SU-DHL-6 (cell line): ENCODE results near the gene SLCO2B1.

Experiments
- H2AFZ ChIP-seq: fragments of 200-600 bp; sonication (generic); 2 replicates; pipeline ENCODE4 v1.6.1; 2014; ENCODE audit warnings: low read depth, mild to moderate bottlenecking, moderate library complexity, mixed read lengths, antibody characterized with exemption, low read length; ENCODE audit not compliant: severe bottlenecking
- H3F3A ChIP-seq: fragments of 200-600 bp; shearing (Covaris generic); 2 replicates; pipeline ENCODE4 v1.6.0; 2016; ENCODE audit warnings: antibody characterized with exemption, mild to moderate bottlenecking; ENCODE audit not compliant: insufficient read depth
- H3K27ac ChIP-seq: fragments of 200-600 bp; sonication (generic); 2 replicates; pipeline ENCODE4 v1.5.1; 2016; ENCODE audit warnings: low read depth, mild to moderate bottlenecking, low read length, moderate library complexity, mixed read lengths
- H3K27me3 ChIP-seq: fragments of 200-600 bp; sonication (generic), shearing (Covaris generic); 2 replicates; pipeline ENCODE4 v1.6.0; 2014; ENCODE audit warnings: mild to moderate bottlenecking, low read length
- H3K36me3 ChIP-seq: fragments of 200-600 bp; sonication (generic); 2 replicates; pipeline ENCODE4 v1.6.1; 2014; ENCODE audit warnings: mild to moderate bottlenecking, low read length, mixed read lengths
- H3K4me2 ChIP-seq: fragments of 300-600, 200-600 bp; shearing (Covaris generic), sonication (generic); 2 replicates; pipeline ENCODE4 v1.6.0; 2014; ENCODE audit warnings: low read length, low read depth, mild to moderate bottlenecking; ENCODE audit not compliant: poor library complexity, severe bottlenecking
- H3K4me3 ChIP-seq: fragments of 200-600 bp; sonication (generic); 2 replicates; pipeline ENCODE4 v1.5.1; 2014; ENCODE audit warnings: antibody characterized with exemption, low read length, mild to moderate bottlenecking, mixed read lengths; ENCODE audit not compliant: insufficient read depth, poor library complexity, severe bottlenecking
- H3K79me2 ChIP-seq: fragments of 200-600 bp; sonication (generic); 2 replicates; pipeline ENCODE4 v1.6.1; 2014; ENCODE audit warnings: mild to moderate bottlenecking, low read length, moderate library complexity; ENCODE audit not compliant: insufficient read depth
- H3K9ac ChIP-seq: fragments of 200-600 bp; sonication (generic); 2 replicates; pipeline ENCODE4 v1.7.0; 2014; ENCODE audit warnings: mild to moderate bottlenecking, low read length
- H3K9me2 ChIP-seq: fragments of 200-600 bp; sonication (generic); replicated peaks from 2 replicates; pipeline ENCODE4 v1.6.1; 2014; ENCODE audit warnings: low read length; ENCODE audit not compliant: insufficient read depth
- H3K9me3 ChIP-seq: fragments of 200-600 bp; sonication (generic); 2 replicates; pipeline ENCODE4 v1.6.1; 2014; ENCODE audit warnings: low read length, mixed read lengths; ENCODE audit not compliant: insufficient read depth
- H4K20me1 ChIP-seq: fragments of 200-600 bp; sonication (generic); 2 replicates; pipeline ENCODE4 v1.6.1; 2014; ENCODE audit warnings: low read depth, mild to moderate bottlenecking, antibody characterized with exemption, low read length, moderate library complexity, mixed read lengths
- EZH2phosphoT487 ChIP-seq: fragments of 200-600 bp; sonication (generic), shearing (Covaris generic); conservative IDR thresholded peaks from 2 replicates; pipeline ENCODE4 v1.6.1; 2018; ENCODE audit warnings: mild to moderate bottlenecking, antibody characterized with exemption, low read length, moderate library complexity, mixed read lengths
- TF ChIP-seq, protein P1 (sequence below): fragments of 200-600 bp; sonication (generic); IDR thresholded peaks from one replicate; pipeline ENCODE4 v1.5.1; 2017; ENCODE audit warnings: antibody characterized with exemption, mild to moderate bottlenecking, low read length, moderate library complexity; ENCODE audit not compliant: insufficient read depth, poor library complexity, severe bottlenecking

SLCO2B1 gene

DNA sequence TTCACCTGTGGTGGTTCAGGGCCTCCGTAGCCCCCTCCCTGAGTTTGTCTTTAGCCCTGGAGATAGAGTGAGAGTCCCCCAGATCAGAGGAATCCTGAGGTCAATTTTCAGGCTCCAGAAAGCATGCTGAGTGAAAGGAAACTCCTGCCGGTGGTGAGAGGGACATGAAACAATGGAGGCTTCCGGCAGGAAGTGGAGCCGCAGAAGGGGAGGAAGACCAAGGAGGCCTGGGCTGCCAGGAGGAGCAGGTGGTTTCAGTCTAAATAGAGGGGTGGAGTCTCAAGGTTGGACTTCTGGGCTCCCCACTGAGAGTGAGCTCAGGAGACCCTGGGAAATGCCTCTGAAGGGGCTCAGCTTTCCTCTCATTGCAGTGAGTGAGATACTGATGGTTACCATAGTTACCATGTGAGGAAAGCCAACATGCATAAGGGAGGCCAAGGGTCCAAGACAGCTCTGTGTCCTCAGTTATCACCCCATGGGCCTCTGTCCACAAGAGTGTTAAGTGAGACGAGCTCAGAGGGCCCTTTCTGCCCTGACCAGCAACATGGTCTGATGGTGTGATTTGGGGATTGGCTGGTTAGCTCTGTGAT, 10.7 kb downstream of the SLCO2B1 start:
- Histone ChIP-seq H3K9ac (no peak overlapping the region), H3K9me2 (no peaks in the 10 kb centered on the region), H3F3A (no peaks in the 10 kb centered on the region), H3K79me2 (no peaks in the 10 kb centered on the region), H3K4me3 (no peak overlapping the region), H3K27ac (no peak overlapping the region), H3K27me3 (no peaks in the 10 kb centered on the region), H3K36me3 (no peaks in the 10 kb centered on the region), H2AFZ (no peak overlapping the region), H3K4me2 (no peak overlapping the region), H4K20me1 (no peaks in the 10 kb centered on the region), H3K9me3 (no peaks in the 10 kb centered on the region)
- no peak for TF ChIP-seq EZH2phosphoT487
- TF ChIP-seq, protein P1, sequence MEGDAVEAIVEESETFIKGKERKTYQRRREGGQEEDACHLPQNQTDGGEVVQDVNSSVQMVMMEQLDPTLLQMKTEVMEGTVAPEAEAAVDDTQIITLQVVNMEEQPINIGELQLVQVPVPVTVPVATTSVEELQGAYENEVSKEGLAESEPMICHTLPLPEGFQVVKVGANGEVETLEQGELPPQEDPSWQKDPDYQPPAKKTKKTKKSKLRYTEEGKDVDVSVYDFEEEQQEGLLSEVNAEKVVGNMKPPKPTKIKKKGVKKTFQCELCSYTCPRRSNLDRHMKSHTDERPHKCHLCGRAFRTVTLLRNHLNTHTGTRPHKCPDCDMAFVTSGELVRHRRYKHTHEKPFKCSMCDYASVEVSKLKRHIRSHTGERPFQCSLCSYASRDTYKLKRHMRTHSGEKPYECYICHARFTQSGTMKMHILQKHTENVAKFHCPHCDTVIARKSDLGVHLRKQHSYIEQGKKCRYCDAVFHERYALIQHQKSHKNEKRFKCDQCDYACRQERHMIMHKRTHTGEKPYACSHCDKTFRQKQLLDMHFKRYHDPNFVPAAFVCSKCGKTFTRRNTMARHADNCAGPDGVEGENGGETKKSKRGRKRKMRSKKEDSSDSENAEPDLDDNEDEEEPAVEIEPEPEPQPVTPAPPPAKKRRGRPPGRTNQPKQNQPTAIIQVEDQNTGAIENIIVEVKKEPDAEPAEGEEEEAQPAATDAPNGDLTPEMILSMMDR = no peak

DNA sequence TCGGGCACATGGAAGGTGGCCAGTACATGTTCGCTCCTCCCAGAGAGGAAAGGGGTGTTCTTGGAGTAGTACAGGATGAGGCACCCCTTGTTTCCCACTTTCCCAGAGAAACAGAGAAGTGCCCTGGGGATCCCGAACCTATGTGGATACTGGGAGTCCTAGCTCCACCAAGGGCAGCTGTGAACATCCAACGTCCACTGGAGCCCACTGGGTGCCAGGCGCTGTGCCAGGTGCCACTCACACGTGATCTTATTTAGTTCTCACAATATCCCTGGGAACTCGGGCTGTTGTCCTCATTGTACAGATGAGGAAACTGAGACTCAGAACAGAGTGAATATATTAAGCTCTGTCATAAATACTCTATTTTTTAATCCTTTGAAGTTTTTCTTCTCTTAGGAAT, 12.0 kb downstream of the SLCO2B1 start:
- no peaks in the 10 kb centered on the region for H3K9me2 ChIP-seq
- TF ChIP-seq, protein P1 = no peak
- TF ChIP-seq EZH2phosphoT487 = no peak
- no peaks in the 10 kb centered on the region for H3K9me3 ChIP-seq
- H3K9ac ChIP-seq = no peak overlapping the region
- H2AFZ ChIP-seq = no peak overlapping the region
- no peak overlapping the region for H3K4me2 ChIP-seq
- H3K79me2 ChIP-seq = no peaks in the 10 kb centered on the region
- H3K27ac ChIP-seq = no peak overlapping the region
- no peaks in the 10 kb centered on the region for H3F3A ChIP-seq
- no peaks in the 10 kb centered on the region for H4K20me1 ChIP-seq
- H3K27me3 ChIP-seq = no peaks in the 10 kb centered on the region
- H3K4me3 ChIP-seq = no peak overlapping the region
- H3K36me3 ChIP-seq = no peaks in the 10 kb centered on the region

DNA sequence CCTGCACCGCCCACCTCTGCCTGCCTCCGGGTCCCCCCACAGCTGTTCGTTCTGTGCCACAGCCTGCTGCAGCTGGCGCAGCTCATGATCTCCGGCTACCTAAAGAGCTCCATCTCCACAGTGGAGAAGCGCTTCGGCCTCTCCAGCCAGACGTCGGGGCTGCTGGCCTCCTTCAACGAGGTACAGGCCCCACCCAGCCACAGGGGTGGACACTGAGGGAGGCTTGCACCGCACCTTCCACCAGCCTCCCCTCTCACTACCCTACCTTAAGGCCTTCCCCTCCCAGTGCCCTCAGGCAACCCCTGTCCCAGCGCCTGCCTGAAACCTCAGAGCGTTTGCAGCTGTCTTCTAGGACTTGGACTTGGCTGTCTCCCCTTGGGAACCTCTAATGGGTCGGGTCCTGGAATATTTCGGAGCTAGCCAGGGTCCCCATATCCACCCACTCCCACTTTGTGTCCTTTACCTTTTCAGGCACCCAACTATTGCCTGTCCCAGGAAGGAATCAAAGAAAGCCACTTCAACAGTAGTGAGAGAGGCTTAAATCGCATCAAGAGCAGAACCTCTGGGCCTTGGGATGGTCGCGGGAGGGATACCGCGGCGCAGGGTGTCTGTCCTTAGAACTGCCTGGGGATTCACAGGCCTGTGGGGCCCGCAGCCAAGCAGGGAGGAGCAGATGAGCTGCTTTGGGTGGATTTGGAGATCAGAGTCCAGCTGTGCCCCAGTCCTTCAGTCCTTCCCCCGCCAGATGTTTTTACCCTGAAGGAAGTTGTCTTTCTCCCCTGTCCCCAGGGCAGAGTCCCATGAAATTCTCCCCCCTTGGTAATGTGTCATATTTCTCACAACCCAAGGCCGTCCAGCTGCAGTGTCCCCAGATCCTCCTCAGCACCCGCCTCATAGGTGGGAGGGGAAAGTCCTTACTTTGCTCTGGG, 13.3 kb downstream of the SLCO2B1 start:
- Histone ChIP-seq H3K36me3 (no peaks in the 10 kb centered on the region), H3K27me3 (no peaks in the 10 kb centered on the region), H2AFZ (no peak overlapping the region), H4K20me1 (no peaks in the 10 kb centered on the region), H3K9ac (no peak overlapping the region), H3F3A (no peaks in the 10 kb centered on the region), H3K4me3 (no peak overlapping the region), H3K9me2 (no peaks in the 10 kb centered on the region), H3K27ac (no peak overlapping the region), H3K9me3 (no peaks in the 10 kb centered on the region), H3K4me2 (no peak overlapping the region), H3K79me2 (no peaks in the 10 kb centered on the region)
- TF ChIP-seq EZH2phosphoT487 = no peak
- TF ChIP-seq, protein P1 = no peak
